Endothelial cell of umbilical vein (primary cell): ENCODE data around the gene HPGD. TPM values are rescaled to one million over a fixed set of nuclear protein-coding genes. Genes with fewer than 3 reads are reported as not detected.

Experiments
- BruUV-seq: library from RNA; stranded (reverse); fragments of 400-500 nt; replicated peaks from 2 replicates; lab custom pipeline; 2021; lab: Mats Ljungman, UMichigan
- CTCF ChIA-PET: fragments of 300-600, 350-600 bp; sonication (Branson Sonifier 250); formaldehyde crosslinking; loops from one replicate; lab custom pipeline; 2021; ENCODE audit warnings: antibody characterized with exemption, inconsistent platforms; lab: Charles Lee
- POLR2A ChIA-PET: fragments of 300-600, 350-600 bp; sonication (Branson Sonifier 250); formaldehyde crosslinking; loops from one replicate; lab custom pipeline; 2021; ENCODE audit warnings: antibody characterized with exemption, inconsistent platforms; lab: Charles Lee
- DNase-seq: peaks from one replicate; pipeline ENCODE4 v3.0.0-alpha.2; 2011; ENCODE audit warnings: low read depth, low spot score
- FAIRE-seq: peaks from 2 replicates; lab custom pipeline; 2011; peaks lifted over from hg19 to GRCh38; lab: Jason Lieb, UNC
- H2AFZ ChIP-seq: 2 replicates; pipeline ENCODE4 v1.6.0; 2012; ENCODE audit warnings: low read depth, low read length, control low read depth, inconsistent platforms
- H3K27ac ChIP-seq: 2 replicates; pipeline ENCODE4 v1.5.1; 2011; ENCODE audit warnings: low read depth, mild to moderate bottlenecking, control low read depth, low read length, moderate library complexity; ENCODE audit not compliant: insufficient read depth
- H3K27me3 ChIP-seq, 2 experiments: 2 replicates each; pipeline versions ENCODE4 v1.6.0 to v1.6.1; 2011; ENCODE audit warnings: low read length in 2 of 2, mixed read lengths in 1 of 2; ENCODE audit not compliant: control insufficient read depth in 2 of 2, insufficient read depth in 2 of 2
- H3K36me3 ChIP-seq, 2 experiments: 2 replicates in 1 of 2; 3 replicates in 1 of 2; pipeline ENCODE4 v1.5.1; 2011; ENCODE audit warnings: low read length in 2 of 2, mild to moderate bottlenecking in 1 of 2, moderate library complexity in 1 of 2; ENCODE audit not compliant: control insufficient read depth in 2 of 2, insufficient read depth in 2 of 2; ENCODE audit errors: extremely low read depth in 1 of 2
- H3K4me1 ChIP-seq: 3 replicates; pipeline ENCODE4 v1.5.1; 2011; ENCODE audit warnings: mild to moderate bottlenecking, low read length; ENCODE audit not compliant: control insufficient read depth, insufficient read depth; ENCODE audit errors: extremely low read depth
- H3K4me2 ChIP-seq: 2 replicates; pipeline ENCODE4 v1.6.1; 2011; ENCODE audit warnings: low read length, control low read depth, mixed read lengths; ENCODE audit not compliant: insufficient read depth
- H3K4me3 ChIP-seq, 3 experiments: fragments of 200-600 bp in 1 of 3; sonication (generic), shearing (Covaris generic) in 1 of 3; replicated peaks in 1 of 3; 2 replicates each; pipeline ENCODE4 v1.5.1; 2011 to 2016; ENCODE audit warnings: control low read depth in 3 of 3, low read length in 3 of 3, mild to moderate bottlenecking in 2 of 3, inconsistent platforms in 1 of 3, low read depth in 1 of 3, moderate library complexity in 1 of 3; ENCODE audit not compliant: insufficient read depth in 1 of 3
- H3K79me2 ChIP-seq: 2 replicates; pipeline ENCODE4 v1.6.0; 2012; ENCODE audit warnings: low read length, inconsistent platforms; ENCODE audit not compliant: control insufficient read depth, insufficient read depth
- H3K9ac ChIP-seq: replicated peaks from 2 replicates; pipeline ENCODE3; 2011; ENCODE audit warnings: low read length, control low read depth; ENCODE audit not compliant: insufficient read depth; ENCODE audit errors: extremely low read depth
- H3K9me1 ChIP-seq: replicated peaks from 3 replicates; pipeline ENCODE4 v1.6.0; 2011; ENCODE audit warnings: mild to moderate bottlenecking, low read length; ENCODE audit not compliant: control insufficient read depth, insufficient read depth; ENCODE audit errors: extremely low read depth
- H3K9me3 ChIP-seq: replicated peaks from 2 replicates; pipeline ENCODE4 v1.5.1; 2012; ENCODE audit warnings: low read length, inconsistent platforms; ENCODE audit not compliant: control insufficient read depth, insufficient read depth
- H4K20me1 ChIP-seq: replicated peaks from 2 replicates; pipeline ENCODE3; 2011; ENCODE audit warnings: mild to moderate bottlenecking, low read length; ENCODE audit not compliant: control insufficient read depth, insufficient read depth; ENCODE audit errors: extremely low read depth
- CTCF ChIP-seq, 2 donors: IDR thresholded peaks; 1 replicate in 1 of 2; 2 replicates in 1 of 2; pipeline ENCODE4 v1.5.1; 2011; ENCODE audit warnings: low read length in 2 of 2, mild to moderate bottlenecking in 2 of 2, moderate library complexity in 2 of 2, control low read depth in 1 of 2, inconsistent platforms in 1 of 2, low read depth in 1 of 2; ENCODE audit not compliant: insufficient read depth in 1 of 2; ENCODE audit errors: extremely low read depth in 1 of 2
- EZH2 ChIP-seq: IDR thresholded peaks from 2 replicates; pipeline ENCODE4 v1.6.1; 2012; ENCODE audit warnings: borderline replicate concordance, low read depth, mild to moderate bottlenecking, moderate library complexity, low read length, inconsistent platforms; ENCODE audit not compliant: severe bottlenecking
- FOS ChIP-seq: IDR thresholded peaks from 2 replicates; pipeline ENCODE4 v1.6.1; 2011; ENCODE audit warnings: mild to moderate bottlenecking, low read length, moderate library complexity, borderline replicate concordance; ENCODE audit not compliant: insufficient read depth
- GATA2 ChIP-seq: IDR thresholded peaks from 2 replicates; pipeline ENCODE4 v1.7.0; 2011; ENCODE audit warnings: low read depth, mild to moderate bottlenecking, moderate library complexity, mixed read lengths, low read length; ENCODE audit not compliant: insufficient read length, insufficient read depth
- JUN ChIP-seq: IDR thresholded peaks from 2 replicates; pipeline ENCODE4 v1.6.1; 2011; ENCODE audit warnings: borderline replicate concordance, low read depth; ENCODE audit not compliant: insufficient read length, insufficient read depth
- MAX ChIP-seq: IDR thresholded peaks from 2 replicates; pipeline ENCODE4 v1.6.1; 2011; ENCODE audit not compliant: insufficient read depth, insufficient read length
- MYC ChIP-seq: IDR thresholded peaks from one replicate; pipeline ENCODE4 v1.6.1; 2011; ENCODE audit warnings: mild to moderate bottlenecking, low read depth, low read length
- POLR2A ChIP-seq: IDR thresholded peaks from 2 replicates; pipeline ENCODE4 v1.6.1; 2012; ENCODE audit warnings: low read depth, mild to moderate bottlenecking, control low read depth, low read length
- POLR2AphosphoS5 ChIP-seq: IDR thresholded peaks from 2 replicates; pipeline ENCODE4 v1.6.1; 2012; ENCODE audit warnings: low read depth, mild to moderate bottlenecking, control low read depth, low read length, moderate library complexity; ENCODE audit not compliant: insufficient read depth
- dilution Hi-C: fragments of 300-500 bp; cut with MboI; formaldehyde crosslinking; loops from one replicate; pipeline ENCODE4 v1.15.0; 2019; ENCODE audit warnings: low sequenced_read_pairs; ENCODE audit not compliant: extremely low pct_ligation_motif_present
- intact Hi-C: fragments of 100-400 bp; cut with micrococcal nuclease; formaldehyde crosslinking; loops from one replicate; pipeline ENCODE4 v1.10.0; 2022
- polyA plus RNA-seq, 4 experiments: library from polyadenylated mRNA; depleted of rRNA in 3 of 4; stranded (reverse) in 3 of 4; unstranded in 1 of 4; fragments of >200 nt; gene quantifications; 2 replicates each; pipeline versions ENCODE4 v1.2.1 to v1.2.3, GENCODE V29; 2011 to 2012; ENCODE audit warnings: missing spikeins in 1 of 4
- total RNA-seq: library from RNA; stranded (reverse); gene quantifications from 2 replicates; pipeline ENCODE4 v1.2.3, GENCODE V29; 2021

The HPGD gene
- total and polyA plus RNA-seq, 2 donors (not counting 3 experiments of a cell fraction or from before 2014, with no cell fraction given): not detected

DNA sequence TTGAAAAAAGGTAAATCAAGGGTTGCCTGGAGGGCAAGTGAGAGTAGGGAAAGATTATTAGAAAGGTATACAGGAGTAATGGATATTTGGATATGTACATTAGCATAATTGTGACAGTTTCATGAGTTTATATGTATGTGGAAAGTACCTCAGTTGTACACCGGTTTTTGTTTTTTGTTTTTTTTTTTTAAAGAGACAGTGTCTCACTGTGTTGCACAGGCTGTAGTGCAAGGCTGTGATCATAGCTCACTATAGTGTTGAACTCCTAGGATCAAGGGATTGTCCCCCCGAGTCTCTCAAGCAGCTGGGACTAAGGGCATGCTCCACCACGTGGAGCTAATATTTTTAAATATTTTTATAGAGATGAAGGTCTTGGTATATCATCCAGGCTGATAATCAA, 15.3 kb upstream of the HPGD start:
- POLR2A ChIA-PET: no interaction called here
- no peak overlapping the region for H3K9ac ChIP-seq
- dilution Hi-C loops: no loop called here
- no peak overlapping the region for H3K27ac ChIP-seq
- H3K79me2 ChIP-seq: no peaks in the 10 kb centered on the region
- intact Hi-C loops: no loop called here
- H3K9me3 ChIP-seq: peaks cover 2% of the 10 kb centered on the region
- DNase-seq: no peak
- TF ChIP-seq MAX: no peak
- no peak for TF ChIP-seq EZH2
- no peak for TF ChIP-seq GATA2
- no peak for TF ChIP-seq CTCF (IDR thresholded peaks at IDR 0.05; ENCODE audit: extremely low read depth in 1 of 2, insufficient read depth in 1 of 2, low read depth in 1 of 2, low read length in 2 of 2)
- no peak overlapping the region for H3K4me2 ChIP-seq
- H3K4me3 ChIP-seq: no peak overlapping the region
- CTCF ChIA-PET: no interaction called here
- no peaks in the 10 kb centered on the region for H3K9me1 ChIP-seq
- H3K27me3 ChIP-seq: no peaks in the 10 kb centered on the region
- H4K20me1 ChIP-seq: no peaks in the 10 kb centered on the region
- no TSS peak for BruUV-seq
- H3K36me3 ChIP-seq: no peaks in the 10 kb centered on the region
- no peak overlapping the region for H2AFZ ChIP-seq
- no peaks in the 10 kb centered on the region for H3K4me1 ChIP-seq
- FAIRE-seq: no peak

- DNase-seq (no peak), FAIRE-seq (no peak)
- no peak overlapping the region for H3K27ac ChIP-seq
- no peak overlapping the region for H3K4me3 ChIP-seq
- H3K9ac ChIP-seq: no peak overlapping the region
- H3K4me2 ChIP-seq: no peak overlapping the region
- ChIA-PET POLR2A (no interaction called here), CTCF (no interaction called here)
- H3K27me3 ChIP-seq: no peaks in the 10 kb centered on the region
- intact Hi-C loops (no loop called here), dilution Hi-C loops (no loop called here)
- H3K4me1 ChIP-seq: no peaks in the 10 kb centered on the region
- no peaks in the 10 kb centered on the region for H3K36me3 ChIP-seq
- no TSS peak for BruUV-seq
- no peak overlapping the region for H2AFZ ChIP-seq
- no peaks in the 10 kb centered on the region for H3K79me2 ChIP-seq
- H4K20me1 ChIP-seq: no peaks in the 10 kb centered on the region
- no peaks in the 10 kb centered on the region for H3K9me1 ChIP-seq
- peaks cover 2% of the 10 kb centered on the region for H3K9me3 ChIP-seq
- TF ChIP-seq POLR2AphosphoS5 (no peak), CTCF (IDR thresholded peaks at IDR 0.05; ENCODE audit: extremely low read depth in 1 of 2, insufficient read depth in 1 of 2, low read depth in 1 of 2, low read length in 2 of 2) (no peak), FOS (no peak), JUN (no peak), MAX (no peak), MYC (no peak), POLR2A (no peak), GATA2 (no peak), EZH2 (no peak)
These were observed 12.2 kb upstream of the HPGD start for GRCh38 chr4:174534461-174534860.
